ENCODE results near the gene ZBTB32. TPM values are rescaled to one million over a fixed set of nuclear protein-coding genes. Genes with fewer than 3 reads are reported as not detected.

The ZBTB32 gene
- total RNA-seq, 3 donors from 2014 or later, result 0.33 TPM; not detected in 2

DNA sequence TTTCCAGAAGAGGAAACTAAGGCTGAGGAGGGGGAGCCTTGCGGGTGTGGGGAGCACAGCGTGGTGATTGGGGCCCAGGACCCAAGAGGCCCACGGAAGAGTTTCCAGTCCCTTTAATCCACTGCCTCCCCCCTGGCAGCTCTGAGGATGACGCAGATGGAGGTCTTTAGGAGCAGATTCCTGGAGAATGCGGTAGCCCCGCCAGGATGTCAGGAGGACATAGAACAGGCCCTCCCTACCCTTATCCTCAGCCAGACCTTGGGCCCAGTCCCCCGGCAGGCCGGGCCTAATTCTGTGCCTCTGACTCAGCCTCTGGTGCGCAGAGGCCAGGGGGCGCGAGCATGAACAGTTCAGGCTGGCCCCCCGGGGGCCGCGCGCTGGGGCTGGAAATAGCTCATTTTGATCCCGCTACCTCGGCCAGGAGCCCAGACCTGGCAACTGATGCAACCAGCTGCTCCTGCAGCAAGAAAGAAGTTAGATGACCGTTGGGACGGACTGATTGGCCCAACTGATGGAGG, 52.9 kb downstream of the ZBTB32 start:
- Histone ChIP-seq H3K36me3 (peaks cover 7% of the 10 kb centered on the region), H3K4me1 (peaks cover 0 to 8% of the 10 kb centered on the region in 2 donors), H3K4me3 (peak overlapping the region; percentile 76 to 92 (median 79)), H3K27me3 (no peaks in the 10 kb centered on the region), H3K27ac (peak overlapping the region; percentile 98), H3K9me3 (no peaks in the 10 kb centered on the region)
- peak in 1 of 2 donors; percentile 72 for DNase-seq (ENCODE audit: low spot score in 2 of 2)
- TF ChIP-seq CTCF (IDR thresholded peaks at IDR 0.05), result no peak
- no peak for TF ChIP-seq POLR2A (IDR thresholded peaks at IDR 0.05)
- TF ChIP-seq POLR2AphosphoS5 (IDR thresholded peaks at IDR 0.05), result peak in 2 of 3 donors; percentile 23 to 64
- intact Hi-C loops (cut with DNase I; ENCODE audit: low total_unique reads), result no loop called here

GRCh38 chr19:35757749-35758608, 53.6 kb downstream of the ZBTB32 start, which contains the start of gene PROSER3:
Gene PROSER3 (plus strand): TSS chr19:35758176. CDS start chr19:35758216, 40 bp downstream.
- peak; percentile 99 to 100 for DNase-seq (ENCODE audit: low spot score in 2 of 2)
- H3K27ac ChIP-seq, result peak within 1 kb of the TSS; percentile 98
- no peaks in the 10 kb centered on the region for H3K27me3 ChIP-seq
- peak within 1 kb of the TSS; percentile 76 to 92 (median 79) for H3K4me3 ChIP-seq
- peaks cover 4% of the 10 kb centered on the region for H3K36me3 ChIP-seq
- H3K9me3 ChIP-seq, result no peaks in the 10 kb centered on the region
- TF ChIP-seq POLR2A (IDR thresholded peaks at IDR 0.05) (peak; percentile 84), POLR2AphosphoS5 (IDR thresholded peaks at IDR 0.05) (peak; percentile 73 to 94 (median 91)), CTCF (IDR thresholded peaks at IDR 0.05) (no peak)
- intact Hi-C loops (cut with DNase I; ENCODE audit: low total_unique reads), result no loop called here
- peaks cover 0 to 8% of the 10 kb centered on the region in 2 donors for H3K4me1 ChIP-seq

- TF ChIP-seq POLR2A (IDR thresholded peaks at IDR 0.05) (no peak), POLR2AphosphoS5 (IDR thresholded peaks at IDR 0.05) (no peak), CTCF (IDR thresholded peaks at IDR 0.05) (no peak)
Measured at GRCh38 chr19:35759697-35760096, 55.3 kb downstream of the ZBTB32 start.

GRCh38 chr19:35760711-35761349, 56.5 kb downstream of the ZBTB32 start:
- H3K36me3 ChIP-seq, result peaks cover 4% of the 10 kb centered on the region
- peaks cover 0 to 8% of the 10 kb centered on the region in 2 donors for H3K4me1 ChIP-seq
- TF ChIP-seq POLR2A (IDR thresholded peaks at IDR 0.05) (no peak), CTCF (IDR thresholded peaks at IDR 0.05) (no peak), POLR2AphosphoS5 (IDR thresholded peaks at IDR 0.05) (no peak)
- no peaks in the 10 kb centered on the region for H3K27me3 ChIP-seq
- H3K9me3 ChIP-seq, result no peaks in the 10 kb centered on the region
- no peak overlapping the region for H3K4me3 ChIP-seq
- H3K27ac ChIP-seq, result peak overlapping the region in 1 of 2 donors; percentile 23
- DNase-seq (ENCODE audit: low spot score in 2 of 2), result no peak
- intact Hi-C loops (cut with DNase I; ENCODE audit: low total_unique reads), result no loop called here

More at GRCh38 chr19:35759697-35760096, 55.3 kb downstream of the ZBTB32 start:
- Histone ChIP-seq H3K36me3 (peaks cover 4% of the 10 kb centered on the region), H3K4me1 (peaks cover 0 to 8% of the 10 kb centered on the region in 2 donors), H3K9me3 (no peaks in the 10 kb centered on the region), H3K4me3 (no peak overlapping the region), H3K27ac (no peak overlapping the region), H3K27me3 (no peaks in the 10 kb centered on the region)
- intact Hi-C loops (cut with DNase I; ENCODE audit: low total_unique reads), result no loop called here
- no peak for DNase-seq (ENCODE audit: low spot score in 2 of 2)

Measured in breast epithelium (tissue), 4 donors.